AG04450 (cell line): ENCODE data around the gene PLEKHF1. TPM values are rescaled to one million over a fixed set of nuclear protein-coding genes. Genes with fewer than 3 reads are reported as not detected.

ENCODE experiments used
- CTCF ChIA-PET: fragments of 300-600, 350-600 bp; formaldehyde crosslinking; extraction: SDS; loops from one replicate; lab custom pipeline; 2022; ENCODE audit warnings: antibody characterized with exemption, inconsistent platforms; lab: Charles Lee
- POLR2A ChIA-PET: fragments of 350-600 bp; formaldehyde crosslinking; extraction: SDS; loops from one replicate; lab custom pipeline; 2021; ENCODE audit warnings: antibody characterized with exemption, inconsistent platforms; lab: Yijun Ruan, JAX
- DNase-seq: peaks from one replicate; pipeline ENCODE4 v3.0.0-alpha.2; 2011; ENCODE audit warnings: low read depth, low spot score
- H3K27ac ChIP-seq: one replicate; pipeline ENCODE4 v1.5.1; 2012; ENCODE audit warnings: low read depth, low read length, control low read depth
- H3K27me3 ChIP-seq: one replicate; pipeline ENCODE4 v1.6.0; 2012; ENCODE audit warnings: low read length; ENCODE audit not compliant: control insufficient read depth, insufficient read depth
- H3K4me3 ChIP-seq: 2 replicates; pipeline ENCODE4 v1.5.1; 2011; ENCODE audit warnings: mild to moderate bottlenecking, low read depth, low read length, control low read depth
- H3K9me3 ChIP-seq: 2 replicates; pipeline ENCODE4 v1.5.1; 2012; ENCODE audit warnings: low read length; ENCODE audit not compliant: control insufficient read depth, insufficient read depth
- polyA plus RNA-seq: library from polyadenylated mRNA; depleted of rRNA; stranded (reverse); fragments of >200 nt; gene quantifications from 2 replicates; pipeline ENCODE4 v1.2.3, GENCODE V29; 2011; rRNA removed
- TF ChIP-seq, protein P1 (sequence below): IDR thresholded peaks from 2 replicates; pipeline ENCODE4 v1.5.1; 2011; ENCODE audit warnings: low read depth, low read length, control low read depth, inconsistent platforms

PLEKHF1 gene
- polyA plus RNA-seq, 1 experiment, result 5.4 TPM

- Histone ChIP-seq H3K27me3 (no peaks in the 10 kb centered on the region), H3K4me3 (peak overlapping the region; percentile 79), H3K9me3 (no peaks in the 10 kb centered on the region; the same call in 1 of the 2 replicates), H3K27ac (peak overlapping the region; percentile 52)
- TF ChIP-seq, protein P1, sequence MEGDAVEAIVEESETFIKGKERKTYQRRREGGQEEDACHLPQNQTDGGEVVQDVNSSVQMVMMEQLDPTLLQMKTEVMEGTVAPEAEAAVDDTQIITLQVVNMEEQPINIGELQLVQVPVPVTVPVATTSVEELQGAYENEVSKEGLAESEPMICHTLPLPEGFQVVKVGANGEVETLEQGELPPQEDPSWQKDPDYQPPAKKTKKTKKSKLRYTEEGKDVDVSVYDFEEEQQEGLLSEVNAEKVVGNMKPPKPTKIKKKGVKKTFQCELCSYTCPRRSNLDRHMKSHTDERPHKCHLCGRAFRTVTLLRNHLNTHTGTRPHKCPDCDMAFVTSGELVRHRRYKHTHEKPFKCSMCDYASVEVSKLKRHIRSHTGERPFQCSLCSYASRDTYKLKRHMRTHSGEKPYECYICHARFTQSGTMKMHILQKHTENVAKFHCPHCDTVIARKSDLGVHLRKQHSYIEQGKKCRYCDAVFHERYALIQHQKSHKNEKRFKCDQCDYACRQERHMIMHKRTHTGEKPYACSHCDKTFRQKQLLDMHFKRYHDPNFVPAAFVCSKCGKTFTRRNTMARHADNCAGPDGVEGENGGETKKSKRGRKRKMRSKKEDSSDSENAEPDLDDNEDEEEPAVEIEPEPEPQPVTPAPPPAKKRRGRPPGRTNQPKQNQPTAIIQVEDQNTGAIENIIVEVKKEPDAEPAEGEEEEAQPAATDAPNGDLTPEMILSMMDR, result no peak
- no peak for DNase-seq
- ChIA-PET POLR2A (interaction anchor here (0.6 to 2.9 kb wide), 5 partner anchors 51 to 109 kb away, joined by 4 to 17 read pairs (median 4); partner anchors contain the start of genes PLEKHF1 and POP4), CTCF (interaction anchor here (0.6 to 9.4 kb wide), 58 partner anchors 9 to 934 kb away, joined by 3 to 550 read pairs (median 5); partner anchors contain the start of genes PLEKHF1, POP4 and URI1)
Observed at GRCh38 chr19:29715701-29716581, 50.7 kb downstream of the PLEKHF1 start.

DNA sequence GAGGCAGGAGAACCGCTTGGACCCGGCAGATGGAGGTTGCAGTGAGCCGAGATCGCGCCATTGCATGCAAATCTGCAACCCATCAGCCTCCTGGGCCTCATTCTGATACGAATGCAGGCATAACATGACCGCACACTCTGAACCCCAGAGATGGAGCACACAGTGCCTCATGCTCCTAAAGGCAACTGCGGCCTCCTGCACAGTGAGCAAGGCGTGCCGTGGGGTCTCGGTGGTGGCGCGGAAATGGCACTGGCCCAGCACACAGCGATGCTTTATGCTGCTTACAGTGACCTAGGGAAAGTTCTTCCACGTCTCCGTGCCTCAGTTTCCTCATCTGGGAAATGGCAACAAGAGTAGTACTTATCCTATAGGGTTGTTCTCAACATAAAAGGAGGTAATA lies 51.8 kb downstream of the PLEKHF1 start:
- no peaks in the 10 kb centered on the region for H3K27me3 ChIP-seq
- no peaks in the 10 kb centered on the region; the same call in 1 of the 2 replicates for H3K9me3 ChIP-seq
- TF ChIP-seq, protein P1, result no peak
- no peak overlapping the region for H3K27ac ChIP-seq
- ChIA-PET POLR2A (interaction anchor here (1.2 to 2.9 kb wide), 2 partner anchors 106 to 111 kb away, joined by 7 to 17 read pairs; partner anchors contain the start of gene POP4), CTCF (interaction anchor here (0.5 to 9.4 kb wide), 54 partner anchors 10 to 933 kb away, joined by 3 to 550 read pairs (median 5); partner anchors contain the start of genes PLEKHF1 and POP4)
- DNase-seq, result no peak
- no peak overlapping the region for H3K4me3 ChIP-seq

DNA sequence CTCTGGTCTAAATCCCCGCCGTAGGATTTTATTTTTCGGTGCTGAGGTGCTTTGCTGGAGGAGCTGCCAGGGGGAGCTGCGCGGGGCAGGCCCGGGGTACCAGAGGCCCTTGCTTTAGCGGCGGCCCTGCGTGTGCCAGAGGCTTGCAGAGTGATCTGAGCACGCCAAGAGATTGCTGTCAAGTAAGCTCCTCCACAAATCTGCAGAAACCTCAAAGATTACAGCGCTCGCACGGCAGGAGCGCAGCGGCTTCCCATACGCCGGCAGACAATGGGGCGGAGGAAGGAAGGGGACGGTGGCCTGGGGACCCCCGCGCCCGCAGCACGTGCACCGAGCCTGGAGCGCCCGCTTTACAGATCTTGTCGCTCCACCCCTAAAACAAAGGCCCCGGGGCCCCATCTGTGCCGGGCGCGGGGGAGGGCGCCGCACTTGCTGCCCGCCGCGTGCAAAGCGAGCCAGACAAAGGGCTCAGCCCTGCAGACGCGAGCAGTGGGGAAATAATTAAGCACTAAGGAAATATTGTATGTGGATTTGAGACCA lies 58.9 kb downstream of the PLEKHF1 start:
- Histone ChIP-seq H3K27me3 (peaks cover 31% of the 10 kb centered on the region), H3K4me3 (peak overlapping the region; percentile 44), H3K27ac (no peak overlapping the region), H3K9me3 (no peaks in the 10 kb centered on the region)
- CTCF ChIA-PET, result interaction anchor here (2.6 kb wide), 1 partner anchor 114 kb away, joined by 14 read pairs; no protein-coding TSS in a partner anchor
- TF ChIP-seq, protein P1, result 0 out of 2 replicates have a peak, but pooled peaks have one; percentile 5
- no peak for DNase-seq
- POLR2A ChIA-PET, result no interaction called here

DNA sequence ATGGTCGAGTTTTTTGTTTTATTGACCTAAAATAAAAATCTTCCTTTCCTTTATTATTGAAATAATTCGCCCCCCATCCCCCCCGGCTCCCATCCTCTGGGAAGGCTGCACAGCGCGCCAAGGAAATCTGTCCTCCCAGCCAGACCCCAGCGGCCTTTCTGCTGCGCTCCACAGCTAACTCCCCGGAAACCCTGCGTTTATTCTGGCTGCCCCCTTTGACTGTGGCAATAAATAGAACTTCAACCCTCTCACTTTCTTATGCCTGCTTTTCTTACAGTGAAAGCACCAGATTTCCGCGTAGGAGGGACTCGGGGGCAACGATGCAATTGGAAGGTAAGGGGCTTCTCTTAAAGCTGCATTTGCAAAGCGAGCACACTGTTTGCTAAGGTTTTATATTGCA lies 59.5 kb downstream of the PLEKHF1 start:
- no peaks in the 10 kb centered on the region for H3K9me3 ChIP-seq
- H3K27me3 ChIP-seq, result peaks cover 31% of the 10 kb centered on the region
- CTCF ChIA-PET, result interaction anchor here (2.6 to 7.3 kb wide), 2 partner anchors 8 to 114 kb away, joined by 14 to 87 read pairs; no protein-coding TSS in a partner anchor
- no peak for DNase-seq
- POLR2A ChIA-PET, result no interaction called here
- no peak overlapping the region for H3K27ac ChIP-seq
- no peak overlapping the region for H3K4me3 ChIP-seq
- TF ChIP-seq, protein P1, result no peak

Other genes with a start within 250 kb of the PLEKHF1 start
- not detected in 2 replicates for gene VSTM2B, start 139.5 kb upstream of the PLEKHF1 start, polyA plus RNA-seq
- 74.1 and 87.4 TPM in 2 replicates for gene POP4, start 59.2 kb upstream of the PLEKHF1 start, polyA plus RNA-seq
- 27.1 and 27.9 TPM in 2 replicates for gene C19orf12, start 49.8 kb downstream of the PLEKHF1 start, polyA plus RNA-seq
- gene CCNE1, start 146.5 kb downstream of the PLEKHF1 start, polyA plus RNA-seq, result 3.7 and 4.8 TPM in 2 replicates